Osteocyte (in vitro differentiated cells): ENCODE results near the gene DNAAF5. TPM values are rescaled to one million over a fixed set of nuclear protein-coding genes. Genes with fewer than 3 reads are reported as not detected.
A peak's percentile ranks its signal among the peaks of the same experiment; 100 is the strongest.

Experiments
- DNase-seq: peaks from one replicate; pipeline ENCODE4 v3.0.0; 2021; ENCODE audit warnings: mixed read lengths; ENCODE audit not compliant: unreplicated experiment; ENCODE audit errors: extremely low spot score
- H3K27ac Mint-ChIP-seq: one replicate; pipeline ENCODE4 v1.8.0; 2021; ENCODE audit warnings: mild to moderate bottlenecking, mixed read lengths; ENCODE audit not compliant: unreplicated experiment
- H3K27me3 Mint-ChIP-seq: one replicate; pipeline ENCODE4 v1.8.0; 2021; ENCODE audit warnings: mixed read lengths; ENCODE audit not compliant: unreplicated experiment
- H3K36me3 Mint-ChIP-seq: one replicate; pipeline ENCODE4 v1.8.0; 2021; ENCODE audit warnings: mixed read lengths; ENCODE audit not compliant: unreplicated experiment
- H3K4me1 Mint-ChIP-seq: one replicate; pipeline ENCODE4 v1.8.0; 2021; ENCODE audit warnings: mixed read lengths; ENCODE audit not compliant: unreplicated experiment
- H3K4me3 Mint-ChIP-seq: one replicate; pipeline ENCODE4 v1.8.0; 2021; ENCODE audit warnings: mild to moderate bottlenecking, moderate library complexity, mixed read lengths; ENCODE audit not compliant: unreplicated experiment
- H3K9me3 Mint-ChIP-seq: one replicate; pipeline ENCODE4 v1.8.0; 2021; ENCODE audit warnings: mixed read lengths; ENCODE audit not compliant: unreplicated experiment
- CTCF ChIP-seq: fragments of 200-600 bp; sonication (generic); IDR thresholded peaks from 2 replicates; pipeline ENCODE4 v1.5.0; 2021; ENCODE audit warnings: antibody characterized with exemption, mild to moderate bottlenecking, moderate library complexity
- total RNA-seq: library from RNA; stranded (reverse); gene quantifications from 2 replicates; pipeline ENCODE4 v1.2.1, GENCODE V29; 2021

The DNAAF5 gene
- total RNA-seq, 1 donor from 2014 or later: 28.1 TPM

GRCh38 chr7:823649-824048, 97.2 kb downstream of the DNAAF5 start:
- no peak overlapping the region for H3K4me3 Mint-ChIP-seq
- H3K4me1 Mint-ChIP-seq: peaks cover 68% of the 10 kb centered on the region
- TF ChIP-seq CTCF: no peak
- H3K9me3 Mint-ChIP-seq: peaks cover 3% of the 10 kb centered on the region
- peak overlapping the region; percentile 81 for H3K27ac Mint-ChIP-seq
- H3K36me3 Mint-ChIP-seq: peaks cover 11% of the 10 kb centered on the region
- H3K27me3 Mint-ChIP-seq: no peaks in the 10 kb centered on the region
- DNase-seq: no peak

- Mint-ChIP-seq H3K27ac (peak overlapping the region; percentile 81), H3K9me3 (peaks cover 3% of the 10 kb centered on the region), H3K4me1 (peaks cover 68% of the 10 kb centered on the region), H3K27me3 (no peaks in the 10 kb centered on the region), H3K36me3 (peaks cover 10% of the 10 kb centered on the region), H3K4me3 (no peak overlapping the region)
- no peak for DNase-seq
- TF ChIP-seq CTCF: no peak
Observed at GRCh38 chr7:824081-824480, 97.6 kb downstream of the DNAAF5 start.

- Mint-ChIP-seq H3K4me3 (no peak overlapping the region), H3K27me3 (no peaks in the 10 kb centered on the region), H3K9me3 (no peaks in the 10 kb centered on the region), H3K4me1 (peaks cover 67% of the 10 kb centered on the region), H3K27ac (peak overlapping the region; percentile 82), H3K36me3 (peaks cover 6% of the 10 kb centered on the region)
- DNase-seq: no peak
- no peak for TF ChIP-seq CTCF
Observed at GRCh38 chr7:824664-825063, 98.2 kb downstream of the DNAAF5 start.

GRCh38 chr7:825386-825785, 98.9 kb downstream of the DNAAF5 start:
- Mint-ChIP-seq H3K9me3 (no peaks in the 10 kb centered on the region), H3K4me1 (peaks cover 70% of the 10 kb centered on the region), H3K4me3 (no peak overlapping the region), H3K27me3 (no peaks in the 10 kb centered on the region), H3K36me3 (peaks cover 6% of the 10 kb centered on the region), H3K27ac (peak overlapping the region; percentile 82)
- TF ChIP-seq CTCF: no peak
- no peak for DNase-seq

GRCh38 chr7:826230-826917, 99.9 kb downstream of the DNAAF5 start:
- Mint-ChIP-seq H3K9me3 (no peaks in the 10 kb centered on the region), H3K27me3 (no peaks in the 10 kb centered on the region), H3K4me1 (peaks cover 74% of the 10 kb centered on the region), H3K36me3 (peaks cover 6% of the 10 kb centered on the region), H3K27ac (peak overlapping the region; percentile 82), H3K4me3 (no peak overlapping the region)
- no peak for DNase-seq
- no peak for TF ChIP-seq CTCF
